Parathyroid adenoma (tissue), 2 donors: Measurements from ENCODE around the gene PLEK2.
"Not testable (repeated sequence)": the region's sequence is repeated elsewhere in the genome, so short reads cannot be mapped to it uniquely, and the experiment has no call there.

Source experiments
- H2AFZ ChIP-seq: fragments of 300-600 bp; sonication (generic); one replicate; pipeline ENCODE4 v1.7.0; 2017; ENCODE audit warnings: antibody characterized with exemption, mild to moderate bottlenecking
- H3K27ac ChIP-seq: fragments of 300-600 bp; sonication (generic); one replicate; pipeline ENCODE4 v1.7.0; 2017
- H3K27me3 ChIP-seq: fragments of 300-600 bp; sonication (generic); one replicate; pipeline ENCODE4 v1.7.0; 2017; ENCODE audit warnings: low read length; ENCODE audit not compliant: control insufficient read depth, insufficient read depth
- H3K36me3 ChIP-seq: fragments of 300-600 bp; sonication (generic); one replicate; pipeline ENCODE4 v1.7.0; 2017; ENCODE audit warnings: low read length; ENCODE audit not compliant: control insufficient read depth, insufficient read depth
- H3K4me1 ChIP-seq: fragments of 300-600 bp; sonication (generic); one replicate; pipeline ENCODE4 v1.7.0; 2017; ENCODE audit warnings: control low read depth
- H3K4me2 ChIP-seq: fragments of 300-600 bp; sonication (generic); one replicate; pipeline ENCODE4 v1.7.0; 2017; ENCODE audit warnings: low read length
- H3K4me3 ChIP-seq: fragments of 300-600 bp; sonication (generic); one replicate; pipeline ENCODE4 v1.7.0; 2017; ENCODE audit warnings: low read depth, low read length
- H3K79me2 ChIP-seq: fragments of 300-600 bp; sonication (generic); one replicate; pipeline ENCODE4 v1.7.0; 2017; ENCODE audit warnings: control low read depth
- H3K9ac ChIP-seq: fragments of 300-600 bp; sonication (generic); one replicate; pipeline ENCODE4 v1.7.0; 2017; ENCODE audit warnings: mild to moderate bottlenecking
- H3K9me3 ChIP-seq: fragments of 300-600 bp; sonication (generic); one replicate; pipeline ENCODE4 v1.7.0; 2017; ENCODE audit warnings: low read length; ENCODE audit not compliant: control insufficient read depth
- TF ChIP-seq, protein P1 (sequence below): fragments of 300-600 bp; sonication (generic); IDR thresholded peaks from one replicate; pipeline ENCODE4 v1.7.0; 2017; ENCODE audit warnings: antibody characterized with exemption, mild to moderate bottlenecking
- donor health status: primary hyperparathyroidism.

Gene PLEK2

DNA sequence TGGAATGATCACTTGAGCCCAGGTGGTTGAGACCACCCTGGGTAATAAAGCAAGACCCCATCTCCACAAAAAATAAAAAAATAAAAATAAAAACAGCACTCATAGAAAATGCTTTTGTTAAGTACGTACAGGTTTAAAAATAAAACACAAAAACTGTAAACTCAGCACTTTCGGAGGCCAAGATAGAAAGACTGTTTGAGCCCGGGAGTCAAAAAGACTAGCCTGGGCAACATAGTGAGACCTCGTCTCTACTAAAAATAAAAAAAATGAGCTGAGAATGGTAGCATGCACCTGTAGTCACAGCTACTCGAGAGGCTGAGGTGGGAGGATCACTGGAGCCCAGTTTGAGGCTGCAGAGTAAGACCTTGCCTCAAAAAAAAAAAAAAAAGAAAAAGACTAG is 59.9 kb downstream of the PLEK2 start:
- H3K4me3 ChIP-seq: no peak overlapping the region
- no peaks in the 10 kb centered on the region for H3K27me3 ChIP-seq
- no peak overlapping the region for H2AFZ ChIP-seq
- H3K79me2 ChIP-seq: peaks cover 15% of the 10 kb centered on the region
- H3K36me3 ChIP-seq: no peaks in the 10 kb centered on the region
- H3K27ac ChIP-seq: no peak overlapping the region
- TF ChIP-seq, protein P1, sequence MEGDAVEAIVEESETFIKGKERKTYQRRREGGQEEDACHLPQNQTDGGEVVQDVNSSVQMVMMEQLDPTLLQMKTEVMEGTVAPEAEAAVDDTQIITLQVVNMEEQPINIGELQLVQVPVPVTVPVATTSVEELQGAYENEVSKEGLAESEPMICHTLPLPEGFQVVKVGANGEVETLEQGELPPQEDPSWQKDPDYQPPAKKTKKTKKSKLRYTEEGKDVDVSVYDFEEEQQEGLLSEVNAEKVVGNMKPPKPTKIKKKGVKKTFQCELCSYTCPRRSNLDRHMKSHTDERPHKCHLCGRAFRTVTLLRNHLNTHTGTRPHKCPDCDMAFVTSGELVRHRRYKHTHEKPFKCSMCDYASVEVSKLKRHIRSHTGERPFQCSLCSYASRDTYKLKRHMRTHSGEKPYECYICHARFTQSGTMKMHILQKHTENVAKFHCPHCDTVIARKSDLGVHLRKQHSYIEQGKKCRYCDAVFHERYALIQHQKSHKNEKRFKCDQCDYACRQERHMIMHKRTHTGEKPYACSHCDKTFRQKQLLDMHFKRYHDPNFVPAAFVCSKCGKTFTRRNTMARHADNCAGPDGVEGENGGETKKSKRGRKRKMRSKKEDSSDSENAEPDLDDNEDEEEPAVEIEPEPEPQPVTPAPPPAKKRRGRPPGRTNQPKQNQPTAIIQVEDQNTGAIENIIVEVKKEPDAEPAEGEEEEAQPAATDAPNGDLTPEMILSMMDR: no peak
- H3K9me3 ChIP-seq: no peaks in the 10 kb centered on the region
- H3K4me2 ChIP-seq: no peak overlapping the region
- no peaks in the 10 kb centered on the region for H3K4me1 ChIP-seq
- no peak overlapping the region for H3K9ac ChIP-seq

DNA sequence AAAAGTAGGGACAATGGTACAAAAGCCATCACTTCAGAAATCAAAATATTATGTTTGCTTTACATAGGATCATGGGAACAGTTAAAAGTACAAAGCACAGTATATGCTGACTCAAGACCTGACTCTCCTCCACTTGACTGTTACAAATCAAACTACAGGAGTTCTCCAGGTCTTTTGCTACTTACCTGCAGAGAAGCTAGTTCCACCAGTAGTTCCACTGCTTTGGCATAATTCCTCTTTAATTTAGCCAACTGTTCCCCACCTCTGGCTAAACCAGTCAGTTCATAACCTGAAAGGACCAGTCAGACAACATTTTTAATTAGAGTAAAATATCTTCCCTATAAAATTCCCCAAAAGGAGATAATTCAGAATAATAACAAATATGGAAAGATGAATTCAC is 66.4 kb downstream of the PLEK2 start:
- Histone ChIP-seq H2AFZ (no peak overlapping the region), H3K4me3 (no peak overlapping the region), H3K9ac (no peak overlapping the region), H3K36me3 (no peaks in the 10 kb centered on the region), H3K27me3 (no peaks in the 10 kb centered on the region), H3K27ac (no peak overlapping the region), H3K4me2 (no peak overlapping the region), H3K79me2 (no peaks in the 10 kb centered on the region), H3K4me1 (no peaks in the 10 kb centered on the region), H3K9me3 (no peaks in the 10 kb centered on the region)
- TF ChIP-seq, protein P1: no peak

GRCh38 chr14:67343601-67344230 is 68.2 kb downstream of the PLEK2 start:
- Histone ChIP-seq H3K36me3 (no peaks in the 10 kb centered on the region), H3K27ac (no peak overlapping the region), H3K79me2 (no peaks in the 10 kb centered on the region)

GRCh38 chr14:67341231-67341630 is 70.7 kb downstream of the PLEK2 start:
- H3K9me3 ChIP-seq, H3K36me3 ChIP-seq, H3K4me3 ChIP-seq, H3K27me3 ChIP-seq, H3K27ac ChIP-seq, H3K9ac ChIP-seq, H3K79me2 ChIP-seq, H2AFZ ChIP-seq, H3K4me2 ChIP-seq, H3K4me1 ChIP-seq: not testable (repeated sequence)

More at GRCh38 chr14:67343601-67344230, 68.2 kb downstream of the PLEK2 start:
- TF ChIP-seq, protein P1: no peak
- H3K4me2 ChIP-seq: no peak overlapping the region
- H3K4me1 ChIP-seq: no peaks in the 10 kb centered on the region
- H3K27me3 ChIP-seq: no peaks in the 10 kb centered on the region
- H3K9me3 ChIP-seq: no peaks in the 10 kb centered on the region
- H3K4me3 ChIP-seq: no peak overlapping the region
- no peak overlapping the region for H2AFZ ChIP-seq
- H3K9ac ChIP-seq: no peak overlapping the region
